Measurements from ENCODE around the gene TRIM60.

DNA sequence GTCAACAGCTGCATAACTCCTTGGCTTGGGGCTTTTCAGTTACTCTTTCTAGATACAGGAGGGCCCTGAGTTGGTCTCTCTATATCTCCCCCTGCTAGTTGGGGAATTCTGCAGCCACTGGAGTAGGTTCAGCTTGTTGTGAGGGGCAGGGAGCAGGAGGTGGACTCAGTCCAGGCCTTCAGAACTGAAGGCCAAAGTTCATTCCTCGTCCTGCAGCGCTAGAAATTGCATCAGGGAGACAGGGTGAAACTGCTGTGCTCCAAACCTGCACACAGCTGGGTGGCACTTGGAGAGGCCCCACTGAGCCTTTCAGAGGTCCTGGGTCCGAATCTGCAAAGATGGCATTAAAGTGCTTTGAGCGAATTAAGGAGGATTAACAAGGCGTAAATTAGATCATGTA lies 24.9 kb upstream of the TRIM60 start:
- TF ChIP-seq, protein P1, sequence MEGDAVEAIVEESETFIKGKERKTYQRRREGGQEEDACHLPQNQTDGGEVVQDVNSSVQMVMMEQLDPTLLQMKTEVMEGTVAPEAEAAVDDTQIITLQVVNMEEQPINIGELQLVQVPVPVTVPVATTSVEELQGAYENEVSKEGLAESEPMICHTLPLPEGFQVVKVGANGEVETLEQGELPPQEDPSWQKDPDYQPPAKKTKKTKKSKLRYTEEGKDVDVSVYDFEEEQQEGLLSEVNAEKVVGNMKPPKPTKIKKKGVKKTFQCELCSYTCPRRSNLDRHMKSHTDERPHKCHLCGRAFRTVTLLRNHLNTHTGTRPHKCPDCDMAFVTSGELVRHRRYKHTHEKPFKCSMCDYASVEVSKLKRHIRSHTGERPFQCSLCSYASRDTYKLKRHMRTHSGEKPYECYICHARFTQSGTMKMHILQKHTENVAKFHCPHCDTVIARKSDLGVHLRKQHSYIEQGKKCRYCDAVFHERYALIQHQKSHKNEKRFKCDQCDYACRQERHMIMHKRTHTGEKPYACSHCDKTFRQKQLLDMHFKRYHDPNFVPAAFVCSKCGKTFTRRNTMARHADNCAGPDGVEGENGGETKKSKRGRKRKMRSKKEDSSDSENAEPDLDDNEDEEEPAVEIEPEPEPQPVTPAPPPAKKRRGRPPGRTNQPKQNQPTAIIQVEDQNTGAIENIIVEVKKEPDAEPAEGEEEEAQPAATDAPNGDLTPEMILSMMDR (IDR thresholded peaks at IDR 0.05) = no peak
- TF ChIP-seq POLR2A (IDR thresholded peaks at IDR 0.05) = no peak

All from Peyer's patch (tissue), 4 donors.